HepG2 (cell line): ENCODE results near the gene TEKT5. TPM values are rescaled to one million over a fixed set of nuclear protein-coding genes. Genes with fewer than 3 reads are reported as not detected.

Experiments
- ATAC-seq: fragments of 200-7000 bp; cut with Tn5 transposase; 3 replicates; pipeline ENCODE4 v1.9.1; 2020; ENCODE audit warnings: mild to moderate bottlenecking, moderate library complexity
- BruUV-seq: library from RNA; stranded (reverse); fragments of 400-500 nt; replicated peaks from 2 replicates; lab custom pipeline; 2021; lab: Mats Ljungman, UMichigan
- CTCF ChIA-PET: fragments of 300-600 bp; formaldehyde crosslinking; extraction: SDS; loops from one replicate; lab custom pipeline; 2021; ENCODE audit warnings: low total read pairs, inconsistent platforms, low intra/inter-chr PET ratio; lab: Yijun Ruan, JAX
- POLR2A ChIA-PET: fragments of 350-600 bp; sonication (Branson Sonifier 250); formaldehyde crosslinking; loops from one replicate; lab custom pipeline; 2020; ENCODE audit warnings: antibody characterized with exemption, inconsistent platforms; lab: Yijun Ruan, JAX
- DNase-seq: peaks from one replicate; pipeline ENCODE4 v3.0.0-alpha.2; 2015; ENCODE audit warnings: low spot score
- FAIRE-seq: peaks from 3 replicates; lab custom pipeline; 2011; peaks lifted over from hg19 to GRCh38; lab: Jason Lieb, UNC
- H2AFZ ChIP-seq: one replicate; pipeline ENCODE4 v1.6.1; 2011; ENCODE audit warnings: low read length, inconsistent platforms
- H3K27ac ChIP-seq: fragments of 300-600 bp; 3 replicates; pipeline ENCODE4 v1.8.0; 2011; ENCODE audit warnings: mixed run types, mild to moderate bottlenecking, mixed read lengths, low read length, inconsistent platforms; ENCODE audit not compliant: insufficient read depth; ENCODE audit errors: extremely low read length
- H3K27me3 ChIP-seq, 2 experiments: fragments of 200-600 bp in 1 of 2; 2 replicates in 1 of 2; 3 replicates in 1 of 2; pipeline versions ENCODE4 v1.6.0 to v1.8.0; 2011; ENCODE audit warnings: low read length in 2 of 2, mild to moderate bottlenecking in 2 of 2, moderate library complexity in 2 of 2, inconsistent platforms in 1 of 2; ENCODE audit not compliant: insufficient read depth in 2 of 2, control insufficient read depth in 1 of 2
- H3K36me3 ChIP-seq, 2 experiments: fragments of 200-600 bp in 1 of 2; replicated peaks in 1 of 2; 2 replicates in 1 of 2; 3 replicates in 1 of 2; pipeline versions ENCODE4 v1.5.1 to v1.8.0; 2011; ENCODE audit warnings: low read length in 2 of 2, inconsistent platforms in 1 of 2; ENCODE audit not compliant: insufficient read depth in 2 of 2, control insufficient read depth in 1 of 2
- H3K4me1 ChIP-seq: 2 replicates; pipeline ENCODE4 v1.5.1; 2012; ENCODE audit warnings: low read length, inconsistent platforms; ENCODE audit not compliant: insufficient read depth
- H3K4me2 ChIP-seq: 2 replicates; pipeline ENCODE4 v1.6.0; 2011; ENCODE audit warnings: low read depth, low read length, inconsistent platforms
- H3K4me3 ChIP-seq, 3 experiments: fragments of 200-600 bp in 1 of 3; sonication (generic), shearing (Covaris generic) in 1 of 3; replicated peaks in 1 of 3; 2 replicates each; pipeline ENCODE4 v1.5.1; 2011 to 2016; ENCODE audit warnings: low read length in 3 of 3, inconsistent platforms in 2 of 3, low read depth in 2 of 3, mild to moderate bottlenecking in 2 of 3, control low read depth in 1 of 3, mixed read lengths in 1 of 3; ENCODE audit not compliant: insufficient read depth in 1 of 3
- H3K79me2 ChIP-seq: one replicate; pipeline ENCODE4 v1.6.1; 2011; ENCODE audit warnings: low read length, inconsistent platforms; ENCODE audit not compliant: insufficient read depth
- H3K9ac ChIP-seq: 2 replicates; pipeline ENCODE4 v1.6.0; 2011; ENCODE audit warnings: mild to moderate bottlenecking, low read depth, low read length, inconsistent platforms; ENCODE audit not compliant: insufficient read depth
- H3K9me3 ChIP-seq: 2 replicates; pipeline ENCODE4 v1.5.1; 2012; ENCODE audit warnings: mild to moderate bottlenecking, low read length
- H4K20me1 ChIP-seq: 2 replicates; pipeline ENCODE4 v1.6.0; 2011; ENCODE audit warnings: inconsistent platforms, mild to moderate bottlenecking, low read length, moderate library complexity; ENCODE audit not compliant: insufficient read depth
- AGO2 ChIP-seq: fragments of 200-400 bp; formaldehyde crosslinking; optimal IDR thresholded peaks from 2 replicates; pipeline ENCODE3; 2017; ENCODE audit warnings: mild to moderate bottlenecking, low read depth, low read length, moderate library complexity
- FOXM1 ChIP-seq: sonication (generic); formaldehyde crosslinking; IDR thresholded peaks from 2 replicates; pipeline ENCODE4 v1.5.0; 2020; ENCODE audit warnings: missing genetic modification reagents
- GATAD1 ChIP-seq: IDR thresholded peaks from 2 replicates; pipeline ENCODE4 v1.6.1; 2016; ENCODE audit warnings: missing genetic modification reagents, missing compliant biosample characterization
- HHEX ChIP-seq: IDR thresholded peaks from 2 replicates; pipeline ENCODE4 v1.6.1; 2016; ENCODE audit warnings: control low read depth
- KDM5A ChIP-seq: fragments of 200-600 bp; sonication (generic); IDR thresholded peaks from 2 replicates; pipeline ENCODE4 v1.7.0; 2018; ENCODE audit warnings: antibody characterized with exemption, mild to moderate bottlenecking, low read length, borderline replicate concordance
- NFE2 ChIP-seq: sonication (generic); formaldehyde crosslinking; IDR thresholded peaks from 2 replicates; pipeline ENCODE4 v1.4.0; 2020; ENCODE audit warnings: missing genetic modification reagents
- SMAD1 ChIP-seq: sonication (generic); formaldehyde crosslinking; IDR thresholded peaks from 2 replicates; pipeline ENCODE4 v1.4.0; 2020; ENCODE audit warnings: missing genetic modification reagents, low read depth, mild to moderate bottlenecking, borderline replicate concordance
- SOX6 ChIP-seq, 2 experiments: fragments of 450-650 bp in 1 of 2; sonication (generic) in 1 of 2; formaldehyde crosslinking in 1 of 2; IDR thresholded peaks; 2 replicates each; pipeline versions ENCODE4 v1.4.0 to v1.6.1; 2017 to 2020; ENCODE audit warnings: antibody characterized with exemption in 1 of 2, mild to moderate bottlenecking in 1 of 2, missing genetic modification reagents in 1 of 2
- SP1 ChIP-seq, 2 experiments: fragments of 450-650 bp in 1 of 2; sonication (generic) in 1 of 2; formaldehyde crosslinking in 1 of 2; IDR thresholded peaks; 2 replicates each; pipeline versions ENCODE4 v1.4.0 to v1.6.1; 2016 to 2020; ENCODE audit warnings: missing genetic modification reagents in 1 of 2
- ZNF350 ChIP-seq: sonication (generic); formaldehyde crosslinking; IDR thresholded peaks from 2 replicates; pipeline ENCODE4 v1.4.0; 2020; ENCODE audit warnings: mild to moderate bottlenecking, low read depth, missing genetic modification reagents, borderline replicate concordance
- ZNF468 ChIP-seq: sonication (generic); formaldehyde crosslinking; IDR thresholded peaks from 2 replicates; pipeline ENCODE4 v1.8.0; 2022; ENCODE audit warnings: mild to moderate bottlenecking, moderate library complexity, missing genetic modification reagents
- ZNF512 ChIP-seq: sonication (generic); formaldehyde crosslinking; IDR thresholded peaks from 2 replicates; pipeline ENCODE4 v1.4.0; 2020; ENCODE audit warnings: mild to moderate bottlenecking, missing genetic modification reagents
- ZNF704 ChIP-seq: sonication (generic); formaldehyde crosslinking; IDR thresholded peaks from 2 replicates; pipeline ENCODE4 v1.8.1; 2023; ENCODE audit warnings: mild to moderate bottlenecking, inconsistent platforms, moderate library complexity, missing genetic modification reagents, borderline replicate concordance
- ZNF740 ChIP-seq: sonication (generic); formaldehyde crosslinking; IDR thresholded peaks from 2 replicates; pipeline ENCODE4 v1.4.0; 2020; ENCODE audit warnings: missing genetic modification reagents
- ZNF766 ChIP-seq: sonication (generic); formaldehyde crosslinking; IDR thresholded peaks from 2 replicates; pipeline ENCODE4 v1.5.0; 2020; ENCODE audit warnings: missing genetic modification reagents, borderline replicate concordance
- ZNF770 ChIP-seq: sonication (generic); formaldehyde crosslinking; IDR thresholded peaks from 2 replicates; pipeline ENCODE4 v1.5.0; 2020; ENCODE audit warnings: mild to moderate bottlenecking, missing genetic modification reagents
- WGBS: methylation state at CpG from one replicate; pipeline ENCODE4 v1.1.6; 2017; ENCODE audit warnings: low lambda C conversion rate; 5-methylcytosine and 5-hydroxymethylcytosine counted together
- in situ Hi-C: cut with HindIII; loops from 2 replicates; pipeline ENCODE4 v1.10.0; 2017; ENCODE audit warnings: low pct_unique_long_range_greater_than_20kb; ENCODE audit not compliant: extremely low pct_ligation_motif_present
- intact Hi-C: fragments of 100-400 bp; cut with micrococcal nuclease; formaldehyde crosslinking; loops from one replicate; pipeline ENCODE4 v1.10.0; 2022; ENCODE audit not compliant: unreplicated experiment
- polyA plus RNA-seq, 8 experiments: library from polyadenylated mRNA; depleted of rRNA in 3 of 8; stranded (reverse) in 7 of 8; unstranded in 1 of 8; fragments of >200 nt; fragmentation: Illumina TruSeq in 4 of 8; extraction: Trizol in 4 of 8; gene quantifications; 2 replicates each; pipeline versions ENCODE4 v1.2.1 to v1.2.3, GENCODE V29; 2011 to 2016; ENCODE audit warnings: low read depth in 4 of 8, missing spikeins in 1 of 8, mixed read lengths in 1 of 8; ENCODE audit not compliant: insufficient read depth in 1 of 8
- total RNA-seq, 5 experiments: library from RNA; depleted of rRNA; stranded (reverse); fragments of >200 nt; fragmentation: Illumina TruSeq; extraction: Trizol; gene quantifications; 2 replicates each; pipeline ENCODE4 v1.2.3, GENCODE V29; 2016; ENCODE audit warnings: low read depth in 1 of 5

The TEKT5 gene
- total and polyA plus RNA-seq, 2 of the 13 experiments (the other 11 are each of a cell fraction or from before 2014, with no cell fraction given), result 0.16 TPM; not detected in 1

GRCh38 chr16:10638101-10638500 is 56.6 kb downstream of the TEKT5 start:
- Histone ChIP-seq H3K27ac (no peak overlapping the region), H3K9me3 (no peaks in the 10 kb centered on the region), H4K20me1 (no peaks in the 10 kb centered on the region), H3K79me2 (no peaks in the 10 kb centered on the region), H3K27me3 (peaks cover 0 to 3% of the 10 kb centered on the region in 2 experiments; a peak in 1 of 5 replicates), H3K4me1 (peaks cover 52% of the 10 kb centered on the region), H2AFZ (no peak overlapping the region), H3K9ac (no peak overlapping the region), H3K4me3 (no peak overlapping the region), H3K36me3 (no peaks in the 10 kb centered on the region), H3K4me2 (no peak overlapping the region)
- intact Hi-C loops, result no loop called here
- WGBS, result 65% methylated on average over 6 of the region's 6 CpGs
- BruUV-seq, result no TSS peak
- DNase-seq, result no peak
- no peak for ATAC-seq
- ChIA-PET POLR2A (no interaction called here), CTCF (no interaction called here)
- in situ Hi-C loops, result no loop called here
- FAIRE-seq, result no peak
- TF ChIP-seq SOX6 (IDR thresholded peaks at IDR 0.05) (no peak), SOX6 (CRISPR knock-in tag; IDR thresholded peaks at IDR 0.05) (no peak), KDM5A (no peak), ZNF704 (CRISPR knock-in tag) (no peak), SP1 (IDR thresholded peaks at IDR 0.05) (no peak), SP1 (CRISPR knock-in tag; IDR thresholded peaks at IDR 0.05) (no peak), ZNF512 (CRISPR knock-in tag) (no peak), ZNF468 (CRISPR knock-in tag) (no peak), HHEX (CRISPR knock-in tag) (0 out of 2 replicates have a peak, but pooled peaks have one; percentile 36), ZNF740 (CRISPR knock-in tag) (no peak), AGO2 (no peak), SMAD1 (CRISPR knock-in tag) (no peak), ZNF770 (CRISPR knock-in tag) (no peak), ZNF350 (0 out of 2 replicates have a peak, but pooled peaks have one; percentile 1), NFE2 (CRISPR knock-in tag) (no peak), GATAD1 (CRISPR knock-in tag) (no peak), ZNF766 (CRISPR knock-in tag) (no peak), FOXM1 (no peak)
